T-cell (primary cell): Measurements from ENCODE around the gene MBNL2. TPM values are rescaled to one million over a fixed set of nuclear protein-coding genes. Genes with fewer than 3 reads are reported as not detected.

ENCODE experiments used
- ATAC-seq, 4 experiments: fragments of 200-7000 bp in 3 of 4; fragments of 150-1000 bp in 1 of 4; cut with Tn5 transposase; replicated peaks in 1 of 4; 1 replicate in 3 of 4; 2 replicates in 1 of 4; pipeline ENCODE4 v1.10.0; 2021; ENCODE audit warnings: moderate library complexity in 3 of 4, mild to moderate bottlenecking in 2 of 4, moderate number of reproducible peaks in 1 of 4
- CTCF ChIA-PET, 2 donors: fragments of 300-600 bp; sonication (Branson Sonifier 250); formaldehyde crosslinking; loops; one replicate each; lab custom pipeline; 2022; ENCODE audit warnings: antibody characterized with exemption in 2 of 2; lab: Charles Lee
- POLR2A ChIA-PET, 2 donors: fragments of 300-600 bp; sonication (Branson Sonifier 250); formaldehyde crosslinking; loops; one replicate each; lab custom pipeline; 2022; ENCODE audit warnings: antibody characterized with exemption in 2 of 2; lab: Charles Lee
- DNase-seq, 35 experiments: peaks; one replicate each; pipeline versions ENCODE4 v3.0.0 to v3.0.0-alpha.2; 2013 to 2023
- H3K27ac ChIP-seq: one replicate; pipeline ENCODE4 v1.5.1; 2013; ENCODE audit warnings: low read length
- H3K27me3 ChIP-seq, 2 experiments: replicated peaks in 1 of 2; 1 replicate in 1 of 2; 2 replicates in 1 of 2; pipeline versions ENCODE4 v1.6.1 to v1.7.0; 2013; ENCODE audit warnings: low read length in 1 of 2, mixed read lengths in 1 of 2; ENCODE audit not compliant: control insufficient read depth in 2 of 2, insufficient read depth in 2 of 2; ENCODE audit errors: extremely low read depth in 1 of 2
- H3K36me3 ChIP-seq, 2 donors: 1 replicate in 1 of 2; 2 replicates in 1 of 2; pipeline versions ENCODE4 v1.6.1 to v1.7.0; 2013; ENCODE audit warnings: low read length in 1 of 2; ENCODE audit not compliant: control insufficient read depth in 2 of 2, insufficient read depth in 1 of 2; ENCODE audit errors: extremely low read depth in 1 of 2
- H3K4me1 ChIP-seq, 2 experiments: 1 replicate in 1 of 2; 2 replicates in 1 of 2; pipeline versions ENCODE4 v1.6.1 to v1.7.0; 2013; ENCODE audit warnings: low read length in 2 of 2, mixed read lengths in 1 of 2; ENCODE audit not compliant: insufficient read depth in 2 of 2, control insufficient read depth in 1 of 2; ENCODE audit errors: extremely low read depth in 1 of 2
- H3K4me3 ChIP-seq, 2 donors: 1 replicate in 1 of 2; 2 replicates in 1 of 2; pipeline versions ENCODE4 v1.5.1 to v1.7.0; 2013; ENCODE audit warnings: mild to moderate bottlenecking in 2 of 2, low read length in 1 of 2, moderate library complexity in 1 of 2; ENCODE audit not compliant: control insufficient read depth in 1 of 2; ENCODE audit errors: extremely low read depth in 1 of 2
- H3K9me3 ChIP-seq: 2 replicates; pipeline ENCODE4 v1.7.0; 2013
- H3K27ac Mint-ChIP-seq, 2 donors: one replicate each; pipeline ENCODE4 v1.8.0; 2020 to 2021; ENCODE audit warnings: mild to moderate bottlenecking in 2 of 2, mixed read lengths in 2 of 2
- H3K27me3 Mint-ChIP-seq, 2 donors: one replicate each; pipeline ENCODE4 v1.8.0; 2021 to 2022; ENCODE audit warnings: mixed read lengths in 2 of 2
- H3K36me3 Mint-ChIP-seq: one replicate; pipeline ENCODE4 v1.8.0; 2021; ENCODE audit warnings: mixed read lengths
- H3K4me1 Mint-ChIP-seq, 3 donors: one replicate each; pipeline ENCODE4 v1.8.0; 2020 to 2022; ENCODE audit warnings: mixed read lengths in 3 of 3, mild to moderate bottlenecking in 1 of 3
- H3K4me3 Mint-ChIP-seq, 3 donors: one replicate each; pipeline ENCODE4 v1.8.0; 2020 to 2022; ENCODE audit warnings: mild to moderate bottlenecking in 3 of 3, mixed read lengths in 3 of 3, moderate library complexity in 3 of 3
- H3K9me3 Mint-ChIP-seq, 3 donors: one replicate each; pipeline ENCODE4 v1.8.0; 2020 to 2022; ENCODE audit warnings: mixed read lengths in 3 of 3
- WGBS: methylation state at CpG from one replicate; pipeline ENCODE4 v1.1.5; 2013; ENCODE audit warnings: missing lambda C conversion rate; ENCODE audit not compliant: insufficient coverage; 5-methylcytosine and 5-hydroxymethylcytosine counted together
- total RNA-seq, 35 experiments: library from RNA in 6 of 35; stranded (reverse) in 6 of 35; fragments of 120-200 nt in 1 of 35; gene quantifications; one replicate each; pipeline versions ENCODE4 v1.2.1 to v1.2.4 and lab custom pipeline; 2013 to 2026

Gene MBNL2
- total RNA-seq, 5 donors from 2014 or later (not counting 1 experiment from before 2014, with no cell fraction given): 21.0 to 33.7 (median 28.5) TPM

DNA sequence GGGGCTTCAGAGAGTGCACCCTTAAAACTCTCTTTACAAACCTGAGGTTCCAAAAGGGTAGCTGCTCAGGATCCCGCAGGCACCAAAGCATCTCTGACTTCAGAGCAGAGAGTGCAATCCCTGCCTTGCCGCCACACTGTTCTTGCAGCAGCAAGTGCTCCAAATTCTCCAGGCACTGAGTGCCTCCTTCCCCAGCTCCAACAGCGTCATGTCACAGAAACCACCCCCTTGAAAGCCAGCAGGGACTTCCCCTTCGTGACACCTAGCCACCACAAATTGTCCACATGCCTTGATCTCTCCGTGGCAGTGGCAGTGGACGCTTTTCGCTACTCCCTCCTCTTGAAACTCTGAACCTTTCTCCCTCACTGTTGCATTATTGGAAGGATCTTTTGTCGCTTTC lies 39.9 kb downstream of the MBNL2 start:
- no peaks in the 10 kb centered on the region for H3K9me3 ChIP-seq
- H3K27me3 ChIP-seq: no peaks in the 10 kb centered on the region
- ATAC-seq (peak in 2 of 4 experiments; percentile 16 to 39), DNase-seq (peak in 10 of 35 experiments; percentile 5 to 45 (median 12))
- Mint-ChIP-seq H3K27me3 (no peaks in the 10 kb centered on the region), H3K4me3 (peak overlapping the region in 1 of 3 donors; percentile 22), H3K9me3 (no peaks in the 10 kb centered on the region), H3K4me1 (peaks cover 65 to 72% (median 66%) of the 10 kb centered on the region in 3 donors), H3K27ac (peak overlapping the region in 1 of 2 donors; percentile 38), H3K36me3 (peaks cover 30% of the 10 kb centered on the region)
- no peak overlapping the region for H3K27ac ChIP-seq
- ChIA-PET CTCF (no interaction called here), POLR2A (no interaction called here)
- no peak overlapping the region for H3K4me3 ChIP-seq
- peaks cover 0 to 5% of the 10 kb centered on the region in 2 donors for H3K36me3 ChIP-seq
- peaks cover 0 to 42% of the 10 kb centered on the region in 2 experiments for H3K4me1 ChIP-seq
- WGBS: 54% methylated on average over 5 of the region's 8 CpGs

DNA sequence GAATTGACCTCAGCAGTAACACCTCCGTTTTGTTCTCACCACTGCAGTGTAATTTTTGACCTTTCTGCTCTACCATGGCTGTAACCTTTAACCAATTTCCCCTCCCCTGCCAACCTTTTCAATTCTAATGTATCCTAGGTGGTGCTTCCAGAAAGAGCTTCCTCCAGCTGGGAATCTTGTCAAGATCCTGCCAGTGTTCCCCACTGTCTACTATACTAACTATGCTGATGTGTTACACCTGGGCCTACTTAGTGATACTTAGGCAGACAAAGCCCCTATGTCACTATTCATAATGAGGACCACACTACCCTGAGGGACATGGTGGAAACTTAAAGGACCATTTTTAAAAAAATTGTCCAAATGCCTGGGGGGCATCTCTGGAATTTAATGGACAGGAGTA lies 41.0 kb downstream of the MBNL2 start:
- 89% methylated on average over 1 of the region's 1 CpG for WGBS
- Mint-ChIP-seq H3K9me3 (no peaks in the 10 kb centered on the region), H3K4me3 (no peak overlapping the region), H3K36me3 (peaks cover 30% of the 10 kb centered on the region), H3K27ac (no peak overlapping the region), H3K27me3 (no peaks in the 10 kb centered on the region), H3K4me1 (peaks cover 56 to 65% (median 58%) of the 10 kb centered on the region in 3 donors)
- Histone ChIP-seq H3K27me3 (no peaks in the 10 kb centered on the region), H3K4me1 (peaks cover 0 to 33% of the 10 kb centered on the region in 2 experiments), H3K9me3 (no peaks in the 10 kb centered on the region), H3K36me3 (no peaks in the 10 kb centered on the region), H3K27ac (no peak overlapping the region), H3K4me3 (no peak overlapping the region)
- ChIA-PET CTCF (interaction anchor here in 1 of 2 donors (0.8 kb wide), 1 partner anchor 40 kb away, joined by 4 read pairs; the partner anchor contains the start of gene MBNL2), POLR2A (no interaction called here)
- no peak for ATAC-seq
- no peak for DNase-seq

DNA sequence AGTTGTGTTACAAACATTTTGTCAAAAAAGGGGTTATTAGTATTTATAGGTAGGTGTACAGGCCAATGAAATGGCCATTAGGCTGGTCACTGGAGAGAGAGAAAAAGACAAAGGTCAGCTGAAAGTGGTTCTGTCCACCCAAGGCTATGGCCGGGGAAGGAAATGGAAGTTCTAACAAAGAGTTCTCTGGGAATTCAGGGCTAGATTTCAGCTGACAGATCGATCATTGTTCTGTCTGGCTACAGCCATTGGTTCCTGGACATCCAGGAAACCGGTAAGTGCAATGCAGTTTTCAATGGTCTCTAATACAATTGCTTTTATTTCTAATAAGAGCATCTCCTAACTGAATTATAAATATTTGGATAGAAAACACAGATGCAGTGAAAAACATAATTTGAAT lies 42.5 kb downstream of the MBNL2 start:
- H3K4me3 Mint-ChIP-seq: no peak overlapping the region
- Histone ChIP-seq H3K27me3 (no peaks in the 10 kb centered on the region), H3K9me3 (no peaks in the 10 kb centered on the region), H3K36me3 (no peaks in the 10 kb centered on the region), H3K4me1 (peaks cover 0 to 23% of the 10 kb centered on the region in 2 experiments), H3K27ac (no peak overlapping the region), H3K4me3 (no peak overlapping the region)
- no peaks in the 10 kb centered on the region for H3K9me3 Mint-ChIP-seq
- no peak overlapping the region for H3K27ac Mint-ChIP-seq
- H3K36me3 Mint-ChIP-seq: peaks cover 32% of the 10 kb centered on the region
- peaks cover 52 to 61% (median 53%) of the 10 kb centered on the region in 3 donors for H3K4me1 Mint-ChIP-seq
- no peaks in the 10 kb centered on the region for H3K27me3 Mint-ChIP-seq
- CTCF ChIA-PET: no interaction called here
- ATAC-seq: no peak
- POLR2A ChIA-PET: no interaction called here
- 100% methylated on average over 1 of the region's 3 CpGs for WGBS
- no peak for DNase-seq

DNA sequence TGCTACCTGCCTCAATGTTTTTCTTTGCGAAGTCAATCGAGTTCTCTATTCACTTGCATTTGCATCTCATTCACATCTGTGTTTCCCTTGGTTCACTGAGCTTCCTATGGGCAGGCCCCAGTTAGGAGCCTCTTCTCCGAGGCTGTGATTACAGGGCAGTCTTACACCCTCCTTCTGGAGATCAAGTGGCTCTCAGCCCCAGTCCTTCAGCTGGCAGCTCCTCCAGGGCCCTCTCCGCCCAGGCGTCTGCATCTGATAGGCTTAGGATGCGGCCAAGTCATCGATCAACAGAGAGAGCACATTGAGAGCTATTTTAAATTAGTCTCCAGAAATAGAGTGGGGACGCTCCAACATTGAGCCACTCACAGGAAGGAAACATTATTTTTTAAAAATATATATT lies 44.2 kb downstream of the MBNL2 start:
- DNase-seq (no peak), ATAC-seq (no peak)
- Histone ChIP-seq H3K27me3 (no peaks in the 10 kb centered on the region), H3K4me1 (peaks cover 0 to 9% of the 10 kb centered on the region in 2 experiments), H3K36me3 (no peaks in the 10 kb centered on the region), H3K27ac (no peak overlapping the region), H3K4me3 (no peak overlapping the region), H3K9me3 (no peaks in the 10 kb centered on the region)
- Mint-ChIP-seq H3K9me3 (no peaks in the 10 kb centered on the region), H3K4me1 (peaks cover 40 to 54% (median 44%) of the 10 kb centered on the region in 3 donors), H3K36me3 (peaks cover 27% of the 10 kb centered on the region), H3K4me3 (no peak overlapping the region), H3K27me3 (no peaks in the 10 kb centered on the region), H3K27ac (no peak overlapping the region)
- CTCF ChIA-PET: interaction anchor here in 1 of 2 donors (1.5 kb wide), 1 partner anchor 156 kb away, joined by 3 read pairs; no protein-coding TSS in a partner anchor
- WGBS: 90% methylated on average over 3 of the region's 8 CpGs
- POLR2A ChIA-PET: no interaction called here

DNA sequence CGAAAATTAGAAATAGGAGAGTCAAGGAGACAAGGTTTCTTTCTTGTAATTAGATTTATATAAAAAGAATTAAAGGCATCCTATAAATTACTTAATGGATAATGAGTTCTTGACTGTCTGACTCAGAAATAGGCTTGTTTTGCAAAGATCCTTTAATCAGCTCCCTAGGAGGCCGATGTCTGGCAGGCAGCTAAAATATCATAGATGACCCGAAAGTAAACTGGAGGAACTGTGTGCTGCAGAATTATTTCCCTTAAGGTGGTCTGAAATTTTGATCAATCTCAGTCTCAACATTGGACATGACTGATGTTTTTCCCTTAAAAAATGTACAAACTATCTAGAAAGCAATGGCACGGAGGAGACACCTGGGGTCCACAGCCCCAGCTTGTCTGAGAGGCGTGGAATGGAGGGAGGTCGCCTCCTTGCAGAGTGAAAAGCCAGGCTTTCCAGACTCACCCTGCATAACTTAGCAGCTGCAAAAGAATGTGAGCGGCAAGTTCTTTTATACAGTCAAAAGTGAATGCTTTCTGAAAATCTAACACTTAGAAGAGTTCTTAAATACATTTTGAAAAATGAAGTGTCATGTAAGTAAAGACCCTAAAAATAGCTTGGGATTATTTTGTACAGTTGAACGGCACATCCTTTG lies 44.8 kb downstream of the MBNL2 start:
- CTCF ChIA-PET: interaction anchor here in 1 of 2 donors (1.5 kb wide), 1 partner anchor 157 kb away, joined by 3 read pairs; no protein-coding TSS in a partner anchor
- no peak overlapping the region for H3K4me3 Mint-ChIP-seq
- H3K36me3 Mint-ChIP-seq: peaks cover 27% of the 10 kb centered on the region
- Histone ChIP-seq H3K4me3 (no peak overlapping the region), H3K36me3 (no peaks in the 10 kb centered on the region), H3K9me3 (no peaks in the 10 kb centered on the region), H3K4me1 (peaks cover 0 to 4% of the 10 kb centered on the region in 2 experiments), H3K27ac (no peak overlapping the region), H3K27me3 (no peaks in the 10 kb centered on the region)
- DNase-seq (no peak), ATAC-seq (no peak)
- no peaks in the 10 kb centered on the region for H3K9me3 Mint-ChIP-seq
- no peak overlapping the region for H3K27ac Mint-ChIP-seq
- 86% methylated on average over 3 of the region's 8 CpGs for WGBS
- H3K4me1 Mint-ChIP-seq: peaks cover 40 to 54% (median 44%) of the 10 kb centered on the region in 3 donors
- POLR2A ChIA-PET: interaction anchor here in 1 of 2 donors (0.7 kb wide), 1 partner anchor 45 kb away, joined by 3 read pairs; the partner anchor contains the start of gene MBNL2
- no peaks in the 10 kb centered on the region for H3K27me3 Mint-ChIP-seq

DNA sequence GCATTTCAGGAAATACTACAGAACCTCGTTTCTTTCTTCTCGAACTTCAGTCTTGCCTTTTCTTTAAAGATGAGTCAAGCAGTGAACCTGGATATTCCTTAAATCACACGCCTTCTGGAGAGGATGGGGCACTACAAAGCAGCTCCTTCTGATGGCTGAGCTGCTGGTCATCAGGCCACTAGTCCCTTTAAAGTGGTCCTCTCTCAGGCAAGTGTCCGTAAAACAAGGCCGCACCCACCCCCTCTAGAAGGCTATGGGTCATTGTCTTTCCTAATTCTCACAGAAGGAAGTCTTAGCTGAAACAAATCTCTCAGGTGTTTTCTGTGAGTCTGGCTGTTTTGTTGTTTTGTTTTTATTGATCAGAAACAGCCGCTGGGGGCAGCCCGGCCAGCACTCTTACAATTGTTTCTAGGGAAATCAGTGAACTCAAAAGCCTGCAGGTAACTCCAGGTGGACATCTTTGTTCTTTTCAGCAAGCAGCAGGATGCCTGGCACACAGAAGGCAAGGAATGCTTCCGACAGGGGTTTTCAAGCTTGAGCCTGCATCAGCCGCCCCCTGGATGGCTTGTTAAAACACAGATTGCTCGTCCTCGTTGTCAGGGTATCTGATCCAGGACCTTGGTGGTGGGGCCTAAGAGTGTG lies 45.4 kb downstream of the MBNL2 start:
- H3K36me3 Mint-ChIP-seq: peaks cover 27% of the 10 kb centered on the region
- H3K4me1 Mint-ChIP-seq: peaks cover 36 to 54% (median 44%) of the 10 kb centered on the region in 3 donors
- DNase-seq (no peak), ATAC-seq (no peak)
- no peaks in the 10 kb centered on the region for H3K27me3 Mint-ChIP-seq
- 94% methylated on average over 6 of the region's 11 CpGs for WGBS
- H3K4me3 Mint-ChIP-seq: no peak overlapping the region
- Histone ChIP-seq H3K4me3 (no peak overlapping the region), H3K4me1 (no peaks in the 10 kb centered on the region), H3K9me3 (no peaks in the 10 kb centered on the region), H3K27me3 (no peaks in the 10 kb centered on the region), H3K36me3 (no peaks in the 10 kb centered on the region), H3K27ac (no peak overlapping the region)
- H3K9me3 Mint-ChIP-seq: no peaks in the 10 kb centered on the region
- CTCF ChIA-PET: no interaction called here
- H3K27ac Mint-ChIP-seq: no peak overlapping the region
- POLR2A ChIA-PET: interaction anchor here in 1 of 2 donors (0.7 kb wide), 1 partner anchor 46 kb away, joined by 3 read pairs; the partner anchor contains the start of gene MBNL2
